GM21367 (cell line): ENCODE data around the gene PLLP.

Source experiments
- ATAC-seq: cut with Tn5 transposase; IDR thresholded peaks from one replicate; pipeline ENCODE4 v1.9.1; 2021; ENCODE audit not compliant: unreplicated experiment

Gene PLLP

DNA sequence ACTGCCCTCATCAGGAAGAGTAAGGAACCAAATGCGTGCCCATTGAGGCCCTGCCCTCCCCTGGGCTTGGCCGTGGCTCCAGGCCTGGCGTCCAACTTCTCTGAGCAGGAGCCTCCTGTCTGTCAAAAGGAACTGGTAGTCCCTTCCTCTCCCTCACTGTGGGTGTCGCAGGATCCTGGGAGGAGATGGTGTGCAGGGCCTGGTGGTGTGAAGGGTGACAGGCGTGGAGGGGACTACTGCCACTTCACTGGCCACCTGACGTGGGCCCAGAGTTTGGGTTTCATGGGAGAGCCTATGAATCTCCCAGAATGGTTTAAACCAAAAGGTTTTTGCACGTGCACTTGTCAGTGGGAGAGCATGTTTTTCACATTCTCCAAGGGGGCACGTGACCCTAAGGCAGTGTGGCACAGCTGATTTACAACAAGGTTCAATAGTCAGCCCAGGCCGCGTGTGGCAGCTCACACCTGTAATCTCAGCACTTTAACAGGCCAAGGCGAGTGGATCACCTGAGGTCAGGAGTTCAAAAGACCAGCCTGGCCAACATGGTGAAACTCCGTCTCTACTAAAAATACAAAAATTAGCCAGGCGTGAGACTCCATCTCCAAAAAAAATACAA, 26.9 kb downstream of the PLLP start:
- no peak for ATAC-seq

DNA sequence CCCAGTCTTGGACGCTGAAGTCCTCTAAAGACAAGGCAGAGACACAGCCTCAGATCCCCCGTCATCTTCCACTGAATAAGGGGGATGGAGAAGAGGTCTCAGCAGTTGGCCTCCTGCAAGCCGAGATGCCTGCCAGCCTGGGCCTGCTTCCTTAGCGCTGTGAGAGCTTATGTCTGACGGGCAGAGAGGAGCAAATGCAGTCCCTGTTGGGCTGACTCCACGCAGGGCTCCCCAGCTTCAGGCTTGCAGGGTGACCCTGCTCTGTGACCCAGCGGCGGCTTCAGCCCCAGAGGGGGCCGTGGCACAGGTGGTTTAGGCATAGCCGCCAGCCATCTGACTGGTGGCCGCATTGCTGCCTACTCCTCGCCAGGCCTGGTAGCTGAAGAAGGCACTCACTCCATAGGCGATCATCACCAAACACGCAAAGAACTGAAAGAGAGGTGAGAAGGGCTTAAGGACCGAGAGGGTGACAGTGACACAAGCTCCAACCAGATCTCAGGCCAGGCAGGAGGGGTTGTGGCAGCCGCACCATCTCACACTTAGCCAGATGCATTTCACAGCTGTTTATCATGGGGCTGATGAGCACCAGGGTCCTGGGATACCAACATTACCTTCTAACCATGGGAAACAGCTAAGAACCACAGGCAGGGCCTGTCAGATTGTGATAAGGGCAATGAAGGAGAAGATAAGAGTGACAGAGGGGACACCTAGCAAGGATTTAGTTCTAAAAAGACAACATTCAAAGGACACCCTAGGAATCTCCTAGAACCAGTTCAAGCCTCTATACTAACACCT, 27.7 kb downstream of the PLLP start:
- ATAC-seq = no peak

DNA sequence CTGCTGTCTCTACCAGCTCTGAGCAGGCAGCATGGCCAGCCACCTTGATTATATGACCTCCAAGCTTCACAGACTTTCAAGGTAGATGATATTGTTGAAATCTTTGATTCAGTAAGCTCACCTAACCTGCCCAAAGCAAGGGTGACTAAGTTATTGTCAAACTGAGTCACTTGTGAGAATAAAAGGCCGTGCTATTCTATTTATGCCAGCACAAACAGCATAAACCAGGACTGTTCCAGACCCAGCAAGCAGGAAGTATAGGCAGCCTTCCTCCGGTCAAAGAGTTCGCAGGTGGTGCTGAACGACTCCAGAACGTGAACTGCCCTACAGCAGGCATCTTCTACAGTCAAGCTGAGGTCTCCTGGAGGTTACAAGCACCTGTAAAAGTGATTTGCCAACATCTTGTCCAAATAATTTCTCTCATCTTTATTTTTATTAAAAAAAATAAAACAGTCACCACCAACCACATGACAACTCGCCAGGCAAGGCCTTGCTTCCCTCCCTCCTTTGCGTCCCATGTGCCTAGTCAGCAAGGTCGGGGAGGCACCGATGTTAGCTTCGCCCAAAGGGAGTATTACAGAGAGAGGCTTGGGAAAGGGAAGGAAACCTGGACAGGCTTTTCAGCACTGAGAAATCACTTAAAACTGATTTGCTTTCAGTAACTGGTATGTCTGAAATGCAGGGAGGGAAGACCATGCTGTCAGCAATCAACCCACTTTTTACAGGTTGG, 28.6 kb downstream of the PLLP start:
- ATAC-seq = no peak

DNA sequence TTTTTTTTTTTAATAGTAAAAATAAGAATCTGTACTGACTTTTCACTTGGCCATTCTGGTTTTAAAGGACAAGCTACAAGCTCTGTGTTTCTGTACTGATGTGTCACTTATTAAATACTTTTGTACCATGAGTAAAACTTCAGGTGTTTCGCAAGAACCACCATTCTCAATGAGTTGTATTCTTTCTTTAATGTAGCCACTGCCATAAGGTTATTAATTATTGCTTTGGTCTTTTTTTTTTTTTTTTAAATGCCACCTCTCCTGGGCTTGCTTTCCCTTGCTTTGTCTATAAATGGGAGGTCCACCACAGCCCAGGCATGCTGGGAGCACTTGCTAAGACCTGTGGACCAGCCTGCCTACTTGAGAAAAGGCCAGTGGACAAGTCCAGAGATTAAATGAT, 31.0 kb downstream of the PLLP start:
- ATAC-seq = no peak

DNA sequence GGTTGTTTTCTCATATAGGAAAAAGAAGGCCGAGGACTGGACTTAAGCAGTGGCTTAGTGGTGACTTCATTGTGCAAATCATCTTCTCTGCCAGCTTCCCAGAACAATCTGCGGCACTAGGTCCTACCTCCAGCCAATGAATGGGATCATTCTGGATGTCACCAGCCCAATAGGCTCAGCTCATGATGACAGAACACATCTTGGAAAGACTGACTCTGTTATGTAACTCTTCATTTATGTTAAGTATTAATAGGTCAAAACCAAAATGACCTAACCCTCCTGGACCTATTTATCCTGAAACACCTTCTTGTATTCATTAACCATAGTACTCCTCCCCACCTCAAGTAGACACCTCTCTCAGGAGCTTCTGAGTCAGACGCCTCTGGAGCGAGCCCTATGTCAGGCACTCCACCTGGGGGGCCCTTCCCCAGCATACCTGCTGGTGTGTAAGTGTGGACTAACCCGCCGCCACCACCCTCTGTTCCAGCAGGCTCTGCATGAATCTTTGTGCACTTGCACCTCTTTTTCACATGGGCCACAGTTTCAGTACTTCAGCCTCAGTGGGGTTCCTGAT, 32.2 kb downstream of the PLLP start:
- ATAC-seq = no peak

DNA sequence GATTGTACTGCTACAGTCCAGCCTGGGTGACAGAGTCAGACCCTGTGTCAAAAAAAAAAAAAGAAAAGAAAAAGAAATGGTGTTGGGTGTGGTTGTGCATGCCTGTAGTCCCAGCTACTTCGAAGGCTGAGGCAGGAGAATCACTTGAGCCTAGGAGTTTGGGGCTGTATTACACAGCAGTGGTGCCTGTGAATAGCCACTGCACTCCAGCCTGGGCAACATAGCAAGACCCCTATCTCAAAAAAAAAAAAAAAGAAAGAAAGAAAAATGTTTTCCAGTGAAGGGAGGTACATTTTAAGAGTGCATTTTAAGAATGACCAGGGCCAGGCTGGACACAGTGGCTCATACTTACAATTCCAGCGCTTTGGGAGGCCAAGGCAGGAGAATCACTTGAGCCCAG, 33.1 kb downstream of the PLLP start:
- no peak for ATAC-seq

- no peak for ATAC-seq
Observed at GRCh38 chr16:57245472-57246113, 38.9 kb downstream of the PLLP start.

DNA sequence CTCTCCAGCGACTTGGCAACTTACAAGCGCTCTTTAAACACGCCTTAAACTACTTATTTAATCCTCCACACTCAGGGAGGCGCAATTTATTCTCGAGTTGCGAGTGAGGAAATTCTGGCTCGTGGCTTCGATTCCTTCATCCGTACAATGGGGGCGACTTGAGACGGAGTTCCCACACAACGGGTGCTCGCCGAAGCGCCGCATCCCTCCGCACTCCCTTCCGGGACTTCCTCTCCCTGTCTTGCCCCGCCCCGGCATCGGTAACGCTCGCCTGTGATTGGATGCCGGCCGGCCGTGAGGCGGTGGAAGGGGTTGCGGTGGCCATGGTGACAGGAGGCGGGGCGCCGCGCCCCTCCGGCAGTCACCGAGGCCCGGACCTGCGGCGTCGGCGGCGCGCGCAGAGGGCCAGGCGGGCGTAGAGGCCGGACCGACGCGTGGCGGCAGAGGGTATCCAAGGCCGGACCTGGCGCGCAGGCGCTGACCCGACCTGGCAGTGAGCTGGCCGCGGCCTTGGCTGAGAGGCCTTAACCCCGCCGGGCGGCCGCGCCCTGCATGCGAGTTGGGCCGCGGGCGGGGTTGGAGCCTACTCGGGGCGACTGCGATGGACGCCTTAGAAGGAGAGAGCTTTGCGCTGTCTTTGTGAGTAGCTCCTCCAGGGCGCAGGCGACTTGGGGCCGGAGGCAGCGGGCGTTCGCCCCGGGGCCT, 39.6 kb downstream of the PLLP start, which contains the start of gene ARL2BP:
ARL2BP (plus strand) TSS at position 493 of the 705 bp plus-strand sequence; CDS start at position 602, 109 bp downstream.
- ATAC-seq = peak; percentile 91

DNA sequence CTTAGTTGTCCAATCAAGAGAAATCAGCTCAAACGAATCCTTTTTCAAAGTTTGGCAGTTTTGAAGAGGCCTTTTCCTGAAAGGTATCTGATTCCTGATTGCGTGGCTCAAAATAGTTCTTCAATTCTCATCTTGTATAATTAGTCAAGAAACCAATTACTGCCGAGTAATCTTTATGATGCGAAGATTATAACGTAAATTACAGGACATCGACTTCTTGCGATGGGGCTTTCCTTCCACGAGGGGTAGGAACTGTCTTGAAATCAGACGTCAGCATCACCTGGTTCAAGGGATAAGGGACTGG, 40.1 kb downstream of the PLLP start:
- no peak for ATAC-seq

DNA sequence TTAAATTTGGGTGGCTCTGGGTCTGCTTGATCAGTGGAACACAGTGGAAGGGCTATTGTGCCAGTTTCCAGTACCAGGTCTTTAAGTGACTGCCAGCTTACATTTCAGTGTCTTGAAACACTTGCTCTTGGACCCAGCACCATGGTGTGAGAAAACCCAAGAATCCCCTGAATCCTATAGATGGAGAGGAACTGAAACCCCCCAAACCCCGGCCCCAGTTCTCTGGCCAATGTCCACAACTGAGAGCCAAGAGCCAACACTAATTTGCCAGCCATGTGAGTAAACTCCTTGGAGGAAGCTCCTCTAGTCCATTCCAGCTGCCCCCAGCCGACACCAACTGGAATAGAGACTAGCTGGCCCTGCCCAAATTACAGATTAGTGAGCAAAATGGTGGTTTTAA, 41.8 kb downstream of the PLLP start:
- ATAC-seq = no peak

- no peak for ATAC-seq
Observed at GRCh38 chr16:57240851-57241250, 43.6 kb downstream of the PLLP start.

DNA sequence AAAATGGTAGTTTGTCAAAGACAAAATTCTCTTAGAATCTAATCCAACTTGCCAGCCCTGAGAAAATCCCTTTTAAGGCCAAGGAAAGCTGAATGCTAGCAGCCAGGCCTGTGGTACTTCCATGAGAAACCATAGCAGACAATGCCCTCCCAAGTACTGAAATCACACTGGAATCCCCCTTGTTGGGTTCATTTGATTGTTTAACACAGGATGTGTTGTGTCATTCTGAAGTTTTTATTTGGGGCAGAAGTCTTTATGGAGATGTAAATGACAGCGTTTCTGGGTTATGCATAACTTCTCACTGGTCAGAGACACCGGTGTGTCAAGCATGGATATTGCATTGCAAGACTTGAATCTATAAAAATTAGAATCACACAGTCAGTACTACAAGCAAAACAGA, 45.4 kb downstream of the PLLP start:
- no peak for ATAC-seq

- ATAC-seq = no peak
Observed at GRCh38 chr16:57238682-57239081, 45.8 kb downstream of the PLLP start.

DNA sequence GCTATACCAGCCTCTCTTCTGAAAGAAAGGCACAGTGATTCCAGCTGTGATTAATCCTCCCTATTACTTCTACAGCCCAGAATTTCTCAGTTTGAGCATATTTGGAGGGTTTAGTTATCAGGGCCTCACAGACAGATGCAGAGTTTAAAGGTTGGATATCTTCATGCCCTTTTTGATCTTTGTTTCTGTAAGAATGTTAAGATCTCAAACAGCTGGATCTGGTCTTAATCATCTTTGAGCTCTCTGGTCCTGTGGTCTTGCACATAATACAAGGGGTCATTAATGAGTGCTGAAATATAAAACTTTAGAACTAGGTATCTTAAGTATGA, 48.5 kb downstream of the PLLP start:
- no peak for ATAC-seq

DNA sequence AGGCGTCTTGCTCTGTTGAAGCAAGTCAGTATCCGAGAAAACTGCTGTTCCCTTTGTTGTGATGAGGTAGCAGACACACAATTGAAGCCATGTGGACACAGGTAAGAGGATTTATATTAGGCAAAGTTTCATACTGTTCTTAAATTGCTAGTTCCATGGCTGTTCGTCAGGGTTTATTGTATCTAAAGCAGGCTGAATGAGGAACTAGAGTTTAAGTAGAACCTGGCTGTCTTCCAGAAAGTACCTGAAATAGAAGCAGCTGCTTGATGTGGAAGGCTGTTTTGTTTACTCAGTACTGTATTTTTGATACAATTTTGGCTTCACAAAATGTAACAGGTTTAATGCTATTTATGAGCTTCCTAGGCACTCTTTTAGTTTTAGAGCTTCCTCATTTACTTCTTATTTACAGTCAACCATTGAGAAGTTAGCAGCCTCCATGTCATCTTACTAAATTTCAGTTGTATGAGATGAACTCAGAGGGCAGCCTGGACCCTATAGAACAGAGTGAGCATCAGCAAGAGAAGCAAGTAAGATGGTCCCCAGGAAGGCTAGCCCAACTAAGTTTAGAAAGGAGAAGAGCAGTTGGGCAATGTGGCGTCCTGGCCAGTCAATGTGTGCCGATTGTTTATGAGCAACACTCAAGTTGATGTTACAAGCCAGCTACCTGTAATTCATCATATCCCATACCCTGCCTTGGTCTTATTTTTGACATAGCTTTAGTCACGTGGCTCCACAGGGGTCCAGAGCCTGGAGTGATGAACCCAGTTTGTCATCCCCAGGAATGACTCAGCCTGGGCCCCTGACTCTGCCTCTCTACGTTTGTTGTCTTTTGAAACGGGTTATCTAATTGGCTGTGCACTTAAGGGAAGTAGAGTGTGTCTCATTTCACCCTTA, 49.1 kb downstream of the PLLP start:
- no peak for ATAC-seq

DNA sequence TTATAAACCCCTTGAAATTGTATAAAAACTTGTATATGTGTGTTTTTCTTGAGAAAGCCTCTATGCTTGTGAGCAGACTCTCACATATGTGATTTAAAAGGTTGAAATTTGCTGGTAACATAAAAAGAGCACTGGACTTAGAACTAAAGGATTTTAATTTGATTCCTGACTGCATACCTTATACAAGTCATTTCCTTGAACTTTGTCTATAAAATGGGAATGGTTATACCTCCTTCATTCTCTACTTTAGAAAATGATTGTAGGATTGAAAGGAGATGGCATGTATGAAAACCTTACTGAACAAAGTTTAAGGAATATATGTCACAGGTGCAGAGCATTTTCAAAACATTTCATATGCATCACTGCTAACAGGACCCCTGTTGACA, 49.8 kb downstream of the PLLP start:
- ATAC-seq = no peak

DNA sequence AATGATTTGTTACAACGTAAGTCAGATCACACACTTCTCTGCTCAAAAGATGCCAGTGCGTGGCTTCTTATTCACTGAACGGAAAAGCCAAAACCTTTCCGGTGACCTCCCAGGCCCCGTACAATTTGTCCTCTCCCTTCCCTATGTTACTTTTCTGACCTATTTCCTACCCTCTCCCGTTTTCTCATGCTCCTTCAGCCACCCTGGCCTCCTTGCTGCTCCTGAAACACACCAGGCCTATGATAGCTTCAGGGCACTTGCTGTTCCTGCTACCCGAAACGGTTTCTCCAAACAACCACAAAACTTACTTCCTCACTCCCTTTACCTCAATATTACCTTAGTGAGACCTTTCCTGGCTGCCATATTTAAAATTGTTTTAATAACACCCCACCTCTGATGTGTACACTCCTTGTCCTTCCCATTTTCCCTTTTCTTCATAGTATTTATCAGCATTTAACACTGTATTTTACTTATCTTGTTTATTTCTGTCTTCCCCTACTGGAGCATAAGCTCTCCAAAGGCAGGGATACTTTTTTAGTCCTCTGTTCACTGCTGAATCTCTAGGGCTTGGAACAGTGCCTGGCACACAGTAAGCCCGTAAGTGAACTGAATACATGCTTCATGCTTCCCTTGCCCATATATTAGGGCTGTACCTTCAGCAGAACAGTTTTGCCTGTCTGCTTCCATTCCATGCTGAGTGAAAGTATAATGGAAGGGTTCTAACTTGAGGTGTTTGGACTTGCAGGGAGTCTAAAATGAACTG, 50.3 kb downstream of the PLLP start:
- ATAC-seq = no peak

DNA sequence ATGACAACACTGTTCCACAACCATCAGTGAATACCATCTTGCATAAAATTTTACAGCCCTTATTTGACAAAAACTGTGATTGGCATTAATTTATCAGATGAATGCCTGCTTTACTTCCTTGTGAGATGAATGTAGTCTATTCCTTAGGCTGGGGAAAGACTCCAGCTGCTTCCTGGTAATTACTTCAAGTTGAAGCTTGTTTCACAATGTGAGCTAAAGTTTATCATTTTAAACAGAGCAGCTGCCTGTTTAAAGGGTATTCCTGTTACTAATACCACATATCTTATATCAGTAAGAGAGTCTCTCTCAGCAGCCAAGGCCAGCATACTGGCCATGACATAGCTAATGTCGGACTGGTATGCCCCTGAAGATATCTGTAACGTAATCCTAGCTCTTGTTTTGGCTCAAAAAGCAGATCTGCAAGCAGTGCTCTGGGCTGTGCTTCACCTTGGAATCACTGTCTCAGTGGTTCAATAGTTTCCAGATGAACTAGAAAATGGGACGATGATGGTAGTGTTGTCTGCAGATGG, 52.6 kb downstream of the PLLP start:
- ATAC-seq = no peak

- no peak for ATAC-seq
Observed at GRCh38 chr16:57229079-57229478, 55.4 kb downstream of the PLLP start.
